WERI-Rb-1 (cell line): ENCODE results near the gene MAMDC4.
"Not testable (repeated sequence)": the region's sequence is repeated elsewhere in the genome, so short reads cannot be mapped to it uniquely, and the experiment has no call there.

Experiments used
- DNase-seq: peaks from one replicate; pipeline ENCODE4 v3.0.0-alpha.2; 2020
- H3K27ac ChIP-seq: fragments of 250-450 bp; sonication (Bioruptor Pico); 2 replicates; pipeline ENCODE4 v1.5.1; 2020; ENCODE audit warnings: mild to moderate bottlenecking, moderate library complexity
- H3K27me3 ChIP-seq: fragments of 250-450 bp; sonication (Bioruptor Pico); 2 replicates; pipeline ENCODE4 v1.5.1; 2021; ENCODE audit warnings: mild to moderate bottlenecking, low read depth, moderate library complexity; ENCODE audit not compliant: insufficient read depth, severe bottlenecking
- H3K36me3 ChIP-seq: fragments of 250-450 bp; sonication (Bioruptor Pico); 2 replicates; pipeline ENCODE4 v1.5.1; 2020; ENCODE audit warnings: mild to moderate bottlenecking, moderate library complexity
- H3K4me3 ChIP-seq: 2 replicates; pipeline ENCODE4 v1.5.1; 2011; ENCODE audit warnings: low read depth, mild to moderate bottlenecking, control low read depth, low read length
- H3K9me3 ChIP-seq: fragments of 250-450 bp; sonication (Bioruptor Pico); 2 replicates; pipeline ENCODE4 v1.5.1; 2021; ENCODE audit warnings: mild to moderate bottlenecking, moderate library complexity; ENCODE audit not compliant: severe bottlenecking
- TF ChIP-seq, protein P1 (sequence below): IDR thresholded peaks from 2 replicates; pipeline ENCODE4 v1.5.1; 2011; ENCODE audit warnings: low read depth, mild to moderate bottlenecking, control low read depth, inconsistent platforms, low read length

The MAMDC4 gene

DNA sequence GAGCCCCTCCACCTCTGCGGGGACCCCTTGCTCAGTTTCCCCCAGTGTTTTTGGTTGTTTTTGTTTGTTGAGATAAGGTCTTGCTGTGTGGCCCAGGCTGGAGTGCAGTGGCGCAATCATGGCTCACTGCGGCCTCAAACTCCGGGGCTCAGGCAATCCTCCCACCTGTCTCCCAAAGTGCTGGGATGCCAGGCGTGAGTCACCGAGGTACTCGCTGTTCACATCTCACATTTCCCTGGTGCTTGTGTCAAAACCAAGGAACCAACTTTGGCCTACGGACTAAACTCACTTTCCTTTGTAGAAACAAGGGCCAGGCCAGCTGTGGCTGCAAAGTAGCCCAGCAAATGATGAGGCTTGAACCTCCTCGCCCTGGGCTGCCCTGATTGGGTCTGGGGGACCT is 19.6 kb upstream of the MAMDC4 start:
- Histone ChIP-seq H3K27me3 (no peaks in the 10 kb centered on the region), H3K27ac (no peak overlapping the region), H3K9me3 (no peaks in the 10 kb centered on the region), H3K36me3 (peaks cover 78% of the 10 kb centered on the region), H3K4me3 (no peak overlapping the region)
- DNase-seq: no peak
- TF ChIP-seq, protein P1, sequence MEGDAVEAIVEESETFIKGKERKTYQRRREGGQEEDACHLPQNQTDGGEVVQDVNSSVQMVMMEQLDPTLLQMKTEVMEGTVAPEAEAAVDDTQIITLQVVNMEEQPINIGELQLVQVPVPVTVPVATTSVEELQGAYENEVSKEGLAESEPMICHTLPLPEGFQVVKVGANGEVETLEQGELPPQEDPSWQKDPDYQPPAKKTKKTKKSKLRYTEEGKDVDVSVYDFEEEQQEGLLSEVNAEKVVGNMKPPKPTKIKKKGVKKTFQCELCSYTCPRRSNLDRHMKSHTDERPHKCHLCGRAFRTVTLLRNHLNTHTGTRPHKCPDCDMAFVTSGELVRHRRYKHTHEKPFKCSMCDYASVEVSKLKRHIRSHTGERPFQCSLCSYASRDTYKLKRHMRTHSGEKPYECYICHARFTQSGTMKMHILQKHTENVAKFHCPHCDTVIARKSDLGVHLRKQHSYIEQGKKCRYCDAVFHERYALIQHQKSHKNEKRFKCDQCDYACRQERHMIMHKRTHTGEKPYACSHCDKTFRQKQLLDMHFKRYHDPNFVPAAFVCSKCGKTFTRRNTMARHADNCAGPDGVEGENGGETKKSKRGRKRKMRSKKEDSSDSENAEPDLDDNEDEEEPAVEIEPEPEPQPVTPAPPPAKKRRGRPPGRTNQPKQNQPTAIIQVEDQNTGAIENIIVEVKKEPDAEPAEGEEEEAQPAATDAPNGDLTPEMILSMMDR: no peak

- not testable (repeated sequence) for H3K4me3 ChIP-seq, DNase-seq, H3K27me3 ChIP-seq, H3K9me3 ChIP-seq, H3K27ac ChIP-seq
- H3K36me3 ChIP-seq: peaks cover 69% of the 10 kb centered on the region
Observed at GRCh38 chr9:136833381-136834048, 18.6 kb upstream of the MAMDC4 start.

- Histone ChIP-seq H3K9me3 (no peaks in the 10 kb centered on the region), H3K36me3 (peaks cover 67% of the 10 kb centered on the region), H3K4me3 (no peak overlapping the region), H3K27ac (no peak overlapping the region), H3K27me3 (no peaks in the 10 kb centered on the region)
- TF ChIP-seq, protein P1: no peak
- no peak for DNase-seq
Observed at GRCh38 chr9:136835162-136835931, 16.8 kb upstream of the MAMDC4 start.

DNA sequence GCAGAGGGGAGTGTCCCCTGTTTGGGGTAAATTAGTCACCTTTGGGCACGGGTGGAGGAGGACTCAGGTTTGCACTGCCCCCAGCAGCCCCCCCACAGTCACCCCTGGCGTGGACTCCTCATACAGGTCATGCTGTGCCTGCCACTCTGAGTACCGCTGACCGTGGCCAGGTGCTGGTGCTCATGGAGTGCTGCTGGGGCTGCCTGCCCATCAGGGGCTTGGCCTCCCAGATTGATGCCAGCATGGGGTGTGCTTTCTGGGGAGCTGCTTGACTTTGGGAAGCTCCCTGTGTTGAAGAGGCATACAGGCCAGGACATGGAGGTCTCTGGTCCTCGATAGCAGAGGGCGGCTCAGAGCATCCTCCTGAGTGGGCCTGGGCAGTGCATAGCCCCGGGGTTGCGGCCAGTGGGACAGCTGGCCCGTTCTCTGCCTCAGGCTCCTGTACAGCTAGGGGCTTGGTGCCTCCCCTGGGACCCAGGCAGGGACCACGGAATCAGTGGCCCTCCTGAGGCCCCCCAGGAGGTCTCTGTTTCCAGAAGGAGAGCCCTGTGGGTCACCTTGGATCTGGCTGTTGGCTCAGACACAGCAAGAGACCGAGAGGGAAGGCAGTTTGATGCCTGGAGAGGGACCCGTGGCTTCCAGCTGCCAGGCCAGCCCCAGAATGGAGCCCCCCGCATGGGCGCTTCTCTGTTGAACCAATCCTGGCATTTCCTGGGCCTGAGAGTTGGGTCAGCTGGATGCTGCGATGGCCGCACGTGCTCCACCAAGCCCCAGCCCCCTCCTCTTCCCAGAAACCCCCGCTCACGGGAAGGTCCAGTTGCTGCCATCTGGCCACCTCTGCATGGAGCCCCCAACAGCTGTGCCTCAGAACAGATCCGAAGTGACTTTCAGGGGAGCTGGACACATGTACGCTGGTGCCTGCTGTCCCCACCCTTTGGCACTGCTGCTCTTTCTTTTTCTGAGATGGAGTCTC is 15.9 kb upstream of the MAMDC4 start:
- Histone ChIP-seq H3K4me3 (no peak overlapping the region), H3K36me3 (peaks cover 60% of the 10 kb centered on the region), H3K9me3 (no peaks in the 10 kb centered on the region), H3K27me3 (no peaks in the 10 kb centered on the region), H3K27ac (no peak overlapping the region)
- DNase-seq: no peak
- TF ChIP-seq, protein P1: no peak

- no peak overlapping the region for H3K4me3 ChIP-seq
- TF ChIP-seq, protein P1: no peak
- H3K9me3 ChIP-seq: no peaks in the 10 kb centered on the region
- peaks cover 49% of the 10 kb centered on the region for H3K36me3 ChIP-seq
- H3K27me3 ChIP-seq: no peaks in the 10 kb centered on the region
- no peak overlapping the region for H3K27ac ChIP-seq
- no peak for DNase-seq
Observed at GRCh38 chr9:136837146-136837855, 14.8 kb upstream of the MAMDC4 start.

DNA sequence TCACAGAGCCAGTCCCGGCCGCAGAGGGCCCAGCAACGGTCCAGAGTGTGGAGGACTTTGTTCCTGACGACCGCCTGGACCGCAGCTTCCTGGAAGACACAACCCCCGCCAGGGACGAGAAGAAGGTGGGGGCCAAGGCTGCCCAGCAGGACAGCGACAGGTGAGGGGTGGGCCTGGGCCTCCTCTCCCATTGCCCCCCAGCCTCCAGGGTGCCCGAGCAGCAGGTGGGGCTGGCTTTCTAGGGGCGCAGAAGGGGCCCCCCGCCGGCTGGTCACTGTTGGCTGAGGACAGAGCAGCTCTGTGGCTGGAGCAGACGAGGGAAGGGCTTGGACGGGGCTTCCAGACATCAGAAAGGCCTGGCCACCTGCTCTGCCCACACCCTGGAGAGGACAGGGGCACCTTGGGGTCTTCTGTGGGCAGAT is 14.3 kb upstream of the MAMDC4 start:
- H3K27ac ChIP-seq, DNase-seq, H3K27me3 ChIP-seq, H3K4me3 ChIP-seq, H3K9me3 ChIP-seq: not testable (repeated sequence)
- H3K36me3 ChIP-seq: peaks cover 45% of the 10 kb centered on the region
